Measurements from ENCODE around the gene MAD1L1.

Gene MAD1L1

GRCh38 chr7:2193575-2194305, 39.0 kb downstream of the MAD1L1 start:
- Histone ChIP-seq H3K9me3 (ENCODE audit: control insufficient read depth, insufficient read depth, low read depth, low read length) (no peaks in the 10 kb centered on the region), H3K4me1 (ENCODE audit: control insufficient read depth, insufficient read depth, low read length) (no peaks in the 10 kb centered on the region), H3K27ac (ENCODE audit: extremely low read depth, low read depth, low read length) (no peak overlapping the region), H3K36me3 (ENCODE audit: control insufficient read depth in 2 of 2, insufficient read depth in 1 of 2, low read length in 2 of 2) (peaks cover 0 to 47% of the 10 kb centered on the region in 2 experiments; a peak in 2 of 3 replicates), H3K4me3 (ENCODE audit: low read depth, low read length) (no peak overlapping the region)
- POLR2A ChIA-PET = no interaction called here
- TF ChIP-seq PRDM1 (tag by site-specific recombination; IDR thresholded peaks at IDR 0.05) (no peak), ZNF473 (tag by site-specific recombination; IDR thresholded peaks at IDR 0.05) (no peak), ZNF701 (tag by site-specific recombination; IDR thresholded peaks at IDR 0.05) (no peak), FEZF1 (tag by site-specific recombination; IDR thresholded peaks at IDR 0.05) (no peak), HIC1 (tag by site-specific recombination; IDR thresholded peaks at IDR 0.05) (no peak), ZBTB48 (tag by site-specific recombination; IDR thresholded peaks at IDR 0.05) (no peak), SCRT1 (tag by site-specific recombination; IDR thresholded peaks at IDR 0.05; ENCODE audit: borderline replicate concordance) (no peak), PRDM6 (tag by site-specific recombination; IDR thresholded peaks at IDR 0.05) (no peak), ZNF112 (tag by site-specific recombination; IDR thresholded peaks at IDR 0.05) (no peak), SETDB1 (IDR thresholded peaks at IDR 0.05; ENCODE audit: insufficient read length, low read length) (no peak), ZNF18 (tag by site-specific recombination; IDR thresholded peaks at IDR 0.05) (no peak), ZNF202 (tag by site-specific recombination; IDR thresholded peaks at IDR 0.05; ENCODE audit: borderline replicate concordance) (no peak)
- TF ChIP-seq, protein P1, sequence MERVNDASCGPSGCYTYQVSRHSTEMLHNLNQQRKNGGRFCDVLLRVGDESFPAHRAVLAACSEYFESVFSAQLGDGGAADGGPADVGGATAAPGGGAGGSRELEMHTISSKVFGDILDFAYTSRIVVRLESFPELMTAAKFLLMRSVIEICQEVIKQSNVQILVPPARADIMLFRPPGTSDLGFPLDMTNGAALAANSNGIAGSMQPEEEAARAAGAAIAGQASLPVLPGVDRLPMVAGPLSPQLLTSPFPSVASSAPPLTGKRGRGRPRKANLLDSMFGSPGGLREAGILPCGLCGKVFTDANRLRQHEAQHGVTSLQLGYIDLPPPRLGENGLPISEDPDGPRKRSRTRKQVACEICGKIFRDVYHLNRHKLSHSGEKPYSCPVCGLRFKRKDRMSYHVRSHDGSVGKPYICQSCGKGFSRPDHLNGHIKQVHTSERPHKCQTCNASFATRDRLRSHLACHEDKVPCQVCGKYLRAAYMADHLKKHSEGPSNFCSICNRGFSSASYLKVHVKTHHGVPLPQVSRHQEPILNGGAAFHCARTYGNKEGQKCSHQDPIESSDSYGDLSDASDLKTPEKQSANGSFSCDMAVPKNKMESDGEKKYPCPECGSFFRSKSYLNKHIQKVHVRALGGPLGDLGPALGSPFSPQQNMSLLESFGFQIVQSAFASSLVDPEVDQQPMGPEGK (tag by site-specific recombination; IDR thresholded peaks at IDR 0.05) = no peak
- TF ChIP-seq, protein P2, sequence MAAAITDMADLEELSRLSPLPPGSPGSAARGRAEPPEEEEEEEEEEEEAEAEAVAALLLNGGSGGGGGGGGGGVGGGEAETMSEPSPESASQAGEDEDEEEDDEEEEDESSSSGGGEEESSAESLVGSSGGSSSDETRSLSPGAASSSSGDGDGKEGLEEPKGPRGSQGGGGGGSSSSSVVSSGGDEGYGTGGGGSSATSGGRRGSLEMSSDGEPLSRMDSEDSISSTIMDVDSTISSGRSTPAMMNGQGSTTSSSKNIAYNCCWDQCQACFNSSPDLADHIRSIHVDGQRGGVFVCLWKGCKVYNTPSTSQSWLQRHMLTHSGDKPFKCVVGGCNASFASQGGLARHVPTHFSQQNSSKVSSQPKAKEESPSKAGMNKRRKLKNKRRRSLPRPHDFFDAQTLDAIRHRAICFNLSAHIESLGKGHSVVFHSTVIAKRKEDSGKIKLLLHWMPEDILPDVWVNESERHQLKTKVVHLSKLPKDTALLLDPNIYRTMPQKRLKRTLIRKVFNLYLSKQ (tag by site-specific recombination; IDR thresholded peaks at IDR 0.05; ENCODE audit: borderline replicate concordance) = no peak
- CTCF ChIA-PET = interaction anchor here (0.6 to 1.4 kb wide), 2 partner anchors 18 to 348 kb away, joined by 3 read pairs; no protein-coding TSS in a partner anchor

Measured in HEK293 (cell line).